ENCODE results near the gene ZNF630.

- TF ChIP-seq, protein P1, sequence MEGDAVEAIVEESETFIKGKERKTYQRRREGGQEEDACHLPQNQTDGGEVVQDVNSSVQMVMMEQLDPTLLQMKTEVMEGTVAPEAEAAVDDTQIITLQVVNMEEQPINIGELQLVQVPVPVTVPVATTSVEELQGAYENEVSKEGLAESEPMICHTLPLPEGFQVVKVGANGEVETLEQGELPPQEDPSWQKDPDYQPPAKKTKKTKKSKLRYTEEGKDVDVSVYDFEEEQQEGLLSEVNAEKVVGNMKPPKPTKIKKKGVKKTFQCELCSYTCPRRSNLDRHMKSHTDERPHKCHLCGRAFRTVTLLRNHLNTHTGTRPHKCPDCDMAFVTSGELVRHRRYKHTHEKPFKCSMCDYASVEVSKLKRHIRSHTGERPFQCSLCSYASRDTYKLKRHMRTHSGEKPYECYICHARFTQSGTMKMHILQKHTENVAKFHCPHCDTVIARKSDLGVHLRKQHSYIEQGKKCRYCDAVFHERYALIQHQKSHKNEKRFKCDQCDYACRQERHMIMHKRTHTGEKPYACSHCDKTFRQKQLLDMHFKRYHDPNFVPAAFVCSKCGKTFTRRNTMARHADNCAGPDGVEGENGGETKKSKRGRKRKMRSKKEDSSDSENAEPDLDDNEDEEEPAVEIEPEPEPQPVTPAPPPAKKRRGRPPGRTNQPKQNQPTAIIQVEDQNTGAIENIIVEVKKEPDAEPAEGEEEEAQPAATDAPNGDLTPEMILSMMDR (IDR thresholded peaks at IDR 0.05): no peak
- TF ChIP-seq POLR2A (IDR thresholded peaks at IDR 0.05): no peak
Observed at GRCh38 chrX:48086082-48086481, 14.6 kb upstream of the ZNF630 start.

Data from testis (tissue), 2 donors.